ENCODE data around the gene SH3BP1.
"Not testable (repeated sequence)": the region's sequence is repeated elsewhere in the genome, so short reads cannot be mapped to it uniquely, and the experiment has no call there.

The SH3BP1 gene

GRCh38 chr22:37633625-37634416 is 5.6 kb upstream of the SH3BP1 start:
- no peak for DNase-seq

- DNase-seq, result no peak
Measured at GRCh38 chr22:37634417-37634924, 5.0 kb upstream of the SH3BP1 start.

- no peak for DNase-seq
Measured at GRCh38 chr22:37635157-37635556, 4.3 kb upstream of the SH3BP1 start.

- no peak for DNase-seq
Measured at GRCh38 chr22:37636186-37636948, 3.1 kb upstream of the SH3BP1 start.

GRCh38 chr22:37636949-37637273 is 2.6 kb upstream of the SH3BP1 start:
- no peak for DNase-seq

- no peak for DNase-seq
Measured at GRCh38 chr22:37638391-37639069, 939 bp upstream of the SH3BP1 start.

- no peak for DNase-seq
Measured at GRCh38 chr22:37639771-37640590, 512 bp downstream of the SH3BP1 start.

- DNase-seq, result no peak
Measured at GRCh38 chr22:37640591-37641560, 1.4 kb downstream of the SH3BP1 start.

- no peak for DNase-seq
Measured at GRCh38 chr22:37641561-37641949, 2.1 kb downstream of the SH3BP1 start.

- peak in 1 of 2 experiments; percentile 45 for DNase-seq
Measured at GRCh38 chr22:37643225-37643847, 3.9 kb downstream of the SH3BP1 start.

GRCh38 chr22:37647317-37647716 is 7.8 kb downstream of the SH3BP1 start:
- no peak for DNase-seq

GRCh38 chr22:37647928-37648327 is 8.5 kb downstream of the SH3BP1 start:
- no peak for DNase-seq

GRCh38 chr22:37650463-37651136 is 11.1 kb downstream of the SH3BP1 start:
- no peak for DNase-seq

- no peak for DNase-seq
Measured at GRCh38 chr22:37654563-37655251, 15.2 kb downstream of the SH3BP1 start.

GRCh38 chr22:37655252-37655563 is 15.7 kb downstream of the SH3BP1 start:
- DNase-seq, result no peak

GRCh38 chr22:37656583-37656982 is 17.1 kb downstream of the SH3BP1 start:
- not testable (repeated sequence) for DNase-seq

GRCh38 chr22:37657590-37658132 is 18.2 kb downstream of the SH3BP1 start:
- DNase-seq, result no peak

GRCh38 chr22:37658133-37659065 is 18.9 kb downstream of the SH3BP1 start, which contains the start of gene PDXP:
Gene PDXP, plus strand, starts transcription at chr22:37658723. Its CDS starts 60 bp downstream, at chr22:37658783.
- peak; percentile 96 to 97 for DNase-seq

Measured in cerebellar nuclear complex (tissue), 1 donor.